Astrocyte (in vitro differentiated cells and primary cell): ENCODE measurements around the gene AKR1D1.

Source experiments
- EZH2 ChIP-seq: IDR thresholded peaks from 2 replicates; pipeline ENCODE4 v1.6.1; 2012; ENCODE audit warnings: mild to moderate bottlenecking, low read length, inconsistent platforms; ENCODE audit not compliant: insufficient read depth
- TF ChIP-seq, protein P1 (sequence below): IDR thresholded peaks from 2 replicates; pipeline ENCODE4 v1.5.1; 2011; ENCODE audit warnings: low read depth, mild to moderate bottlenecking, inconsistent platforms, low read length, moderate library complexity; ENCODE audit not compliant: insufficient read depth

DNA sequence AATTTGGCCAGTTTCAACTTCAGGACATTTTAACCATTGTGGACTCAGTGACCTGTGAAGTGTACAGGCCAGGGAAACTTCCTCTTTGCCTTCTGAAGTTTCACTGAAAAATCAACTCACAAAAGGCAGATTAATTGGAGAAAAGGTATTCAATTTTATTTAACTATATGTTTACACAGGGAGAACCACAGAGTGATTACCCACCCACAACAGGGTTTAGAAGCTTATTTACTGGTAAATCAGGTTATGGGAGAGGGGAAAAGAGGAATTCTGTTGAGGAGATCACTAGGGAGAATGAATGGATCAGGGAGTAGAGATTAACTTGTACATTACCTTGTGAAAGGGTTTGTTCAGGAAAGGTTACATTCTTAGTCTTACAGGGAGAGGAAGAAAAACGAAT, 1.7 kb upstream of the AKR1D1 start:
- TF ChIP-seq, protein P1, sequence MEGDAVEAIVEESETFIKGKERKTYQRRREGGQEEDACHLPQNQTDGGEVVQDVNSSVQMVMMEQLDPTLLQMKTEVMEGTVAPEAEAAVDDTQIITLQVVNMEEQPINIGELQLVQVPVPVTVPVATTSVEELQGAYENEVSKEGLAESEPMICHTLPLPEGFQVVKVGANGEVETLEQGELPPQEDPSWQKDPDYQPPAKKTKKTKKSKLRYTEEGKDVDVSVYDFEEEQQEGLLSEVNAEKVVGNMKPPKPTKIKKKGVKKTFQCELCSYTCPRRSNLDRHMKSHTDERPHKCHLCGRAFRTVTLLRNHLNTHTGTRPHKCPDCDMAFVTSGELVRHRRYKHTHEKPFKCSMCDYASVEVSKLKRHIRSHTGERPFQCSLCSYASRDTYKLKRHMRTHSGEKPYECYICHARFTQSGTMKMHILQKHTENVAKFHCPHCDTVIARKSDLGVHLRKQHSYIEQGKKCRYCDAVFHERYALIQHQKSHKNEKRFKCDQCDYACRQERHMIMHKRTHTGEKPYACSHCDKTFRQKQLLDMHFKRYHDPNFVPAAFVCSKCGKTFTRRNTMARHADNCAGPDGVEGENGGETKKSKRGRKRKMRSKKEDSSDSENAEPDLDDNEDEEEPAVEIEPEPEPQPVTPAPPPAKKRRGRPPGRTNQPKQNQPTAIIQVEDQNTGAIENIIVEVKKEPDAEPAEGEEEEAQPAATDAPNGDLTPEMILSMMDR = no peak
- TF ChIP-seq EZH2 = no peak
